ENCODE measurements around the gene PLOD2. TPM values are rescaled to one million over a fixed set of nuclear protein-coding genes. Genes with fewer than 3 reads are reported as not detected.

PLOD2 gene
- total and polyA plus RNA-seq, 2 of the 4 experiments (the other 2 are of a cell fraction) = 84.0 to 117 TPM

GRCh38 chr3:146180376-146180775 lies 19.4 kb upstream of the PLOD2 start:
- Histone ChIP-seq H4K8ac (ENCODE audit: low read depth in 2 of 2, low read length in 2 of 2) (no peak overlapping the region), H2BK20ac (ENCODE audit: low read depth, low read length) (no peak overlapping the region), H3K79me1 (ENCODE audit: low read depth in 1 of 2, low read length in 2 of 2) (no peaks in the 10 kb centered on the region), H3K4me1 (ENCODE audit: control insufficient read depth, insufficient read depth, low read length) (no peaks in the 10 kb centered on the region), H3K9ac (ENCODE audit: low read depth, low read length) (no peak overlapping the region), H3K27ac (ENCODE audit: insufficient read depth, low read length) (no peak overlapping the region), H3K4me2 (ENCODE audit: low read depth, low read length) (no peak overlapping the region), H3K9me3 (ENCODE audit: control insufficient read depth, insufficient read depth, low read length) (no peaks in the 10 kb centered on the region), H2BK120ac (ENCODE audit: low read depth, low read length) (no peak overlapping the region), H3K23ac (ENCODE audit: low read depth, low read length) (no peak overlapping the region), H3K56ac (ENCODE audit: extremely low read depth, insufficient read depth, low read length) (no peak overlapping the region), H2AFZ (replicated peaks; ENCODE audit: low read length, poor library complexity) (no peak overlapping the region), H4K91ac (ENCODE audit: insufficient read depth, low read depth, low read length) (no peak overlapping the region), H3K9me1 (ENCODE audit: insufficient read depth, low read length) (no peaks in the 10 kb centered on the region; the same call in 1 of the 2 replicates), H3K4me3 (ENCODE audit: insufficient read depth, low read depth, low read length) (no peak overlapping the region), H3K36me3 (ENCODE audit: control insufficient read depth, insufficient read depth, low read length) (no peaks in the 10 kb centered on the region), H2AK9ac (replicated peaks; ENCODE audit: low read depth, low read length, poor library complexity) (no peak overlapping the region), H3K27me3 (ENCODE audit: control insufficient read depth, insufficient read depth, low read length) (no peaks in the 10 kb centered on the region), H3K4ac (ENCODE audit: low read depth, low read length) (no peak overlapping the region), H2BK15ac (ENCODE audit: low read depth, low read length) (no peak overlapping the region), H4K20me1 (ENCODE audit: insufficient read depth, low read length) (no peaks in the 10 kb centered on the region), H2AK5ac (ENCODE audit: low read depth, low read length) (no peak overlapping the region), H3K18ac (ENCODE audit: low read depth, low read length) (no peak overlapping the region), H3K14ac (replicated peaks; ENCODE audit: low read depth, low read length) (no peak overlapping the region), H4K5ac (ENCODE audit: low read depth, low read length) (no peak overlapping the region), H2BK5ac (ENCODE audit: low read depth, low read length, poor library complexity, severe bottlenecking) (no peak overlapping the region)
- DNase-seq (no peak), ATAC-seq (ENCODE audit: low read depth) (no peak)
- in situ Hi-C loops (cut with MboI; ENCODE audit: low sequenced_read_pairs) = no loop called here
- WGBS, 2 experiments (ENCODE audit: extremely low coverage in 2 of 2, insufficient read length in 1 of 2) = 100% methylated on average over 1 of the region's 6 CpGs; no CpG with 5 or more reads in 1 of the 2 experiments
- ChIA-PET CTCF (no interaction called here), POLR2A (ENCODE audit: unreplicated experiment) (no interaction called here)
- dilution Hi-C loops (cut with HindIII; ENCODE audit: low sequenced_read_pairs, unreplicated experiment) = no loop called here
- no TSS peak for BruUV-seq (replicated peaks)
- TF ChIP-seq RCOR1 (IDR thresholded peaks at IDR 0.05; ENCODE audit: insufficient replicate concordance, low read length) (no peak), MXI1 (IDR thresholded peaks at IDR 0.05; ENCODE audit: borderline replicate concordance, low read depth, low read length) (no peak), POLR2A (IDR thresholded peaks at IDR 0.05; ENCODE audit: low read depth, low read length) (no peak), SMC3 (IDR thresholded peaks at IDR 0.05; ENCODE audit: low read depth, low read length) (no peak)
- intact Hi-C loops (cut with micrococcal nuclease) = no loop called here

Measured in IMR-90 (cell line).